Measurements from ENCODE around the gene PSPH.
"Not testable (repeated sequence)": the region's sequence is repeated elsewhere in the genome, so short reads cannot be mapped to it uniquely, and the experiment has no call there.

The PSPH gene

DNA sequence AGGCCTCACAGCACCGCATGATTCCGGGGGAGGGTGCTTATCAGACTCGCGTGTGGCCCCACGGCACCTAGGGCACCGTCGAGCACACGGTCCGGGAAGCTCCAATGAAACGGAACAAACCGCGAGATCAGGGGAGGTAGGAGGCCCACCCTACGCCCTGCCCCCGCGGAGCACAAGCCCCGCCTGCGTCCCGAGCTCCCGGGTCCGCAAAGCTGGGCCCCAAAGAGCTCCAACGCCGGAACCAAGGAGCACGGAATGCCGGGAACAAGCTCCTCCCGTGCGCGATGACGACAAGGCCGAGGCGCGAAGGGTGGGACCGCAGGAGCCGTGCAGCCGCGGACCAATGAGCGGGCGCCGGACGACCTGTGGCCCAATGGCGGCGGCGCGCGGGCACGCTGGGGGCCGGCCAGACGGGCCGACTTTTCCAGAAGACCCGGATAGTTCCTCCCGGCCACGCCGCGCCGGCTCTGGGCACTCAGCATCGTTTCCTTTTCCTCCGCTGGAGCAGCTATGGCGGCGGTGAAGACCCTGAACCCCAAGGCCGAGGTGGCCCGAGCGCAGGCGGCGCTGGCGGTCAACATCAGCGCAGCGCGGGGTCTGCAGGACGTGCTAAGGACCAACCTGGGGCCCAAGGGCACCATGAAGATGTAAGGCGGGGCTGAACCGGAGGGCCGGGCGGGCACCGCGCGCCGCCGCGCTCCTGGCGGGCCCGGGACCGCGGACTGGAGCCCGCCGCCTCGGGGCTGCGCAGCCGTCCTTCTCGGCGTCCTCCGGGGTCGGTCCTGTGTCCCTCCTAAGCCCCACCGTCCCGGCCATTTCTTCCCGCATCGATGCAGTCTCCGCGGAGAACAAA is at the start of gene PSPH, which contains the start of gene CCT6A:
Gene PSPH (minus strand): TSS at position 106 of the 853 bp plus-strand sequence. CDS start 30,232 bp downstream, outside the sequence.
Gene CCT6A (plus strand): TSS at position 427 of the 853 bp plus-strand sequence. CDS start 84 bp downstream, at position 511.
- DNase-seq (ENCODE audit: low read depth, low spot score) = peak; percentile 96

DNA sequence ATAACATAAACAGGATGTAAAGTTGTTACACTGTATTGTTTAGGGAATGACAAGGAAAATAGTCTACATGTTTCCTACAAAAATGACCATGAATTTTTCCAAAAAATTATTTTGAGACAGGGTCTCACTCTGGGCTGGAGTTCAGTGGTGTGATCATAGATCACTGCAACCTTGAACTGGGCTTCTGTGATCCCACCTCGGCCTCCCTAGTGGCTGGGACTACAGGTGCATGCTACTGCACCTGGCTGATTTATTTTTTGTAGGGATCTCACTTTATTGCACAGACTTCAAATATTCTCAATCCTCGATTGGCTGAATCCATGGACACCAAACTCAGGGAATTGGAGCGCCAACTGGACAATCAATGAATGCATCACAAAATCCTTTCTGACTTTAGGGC is 48.4 kb upstream of the PSPH start:
- no peak for DNase-seq (ENCODE audit: low read depth, low spot score)

DNA sequence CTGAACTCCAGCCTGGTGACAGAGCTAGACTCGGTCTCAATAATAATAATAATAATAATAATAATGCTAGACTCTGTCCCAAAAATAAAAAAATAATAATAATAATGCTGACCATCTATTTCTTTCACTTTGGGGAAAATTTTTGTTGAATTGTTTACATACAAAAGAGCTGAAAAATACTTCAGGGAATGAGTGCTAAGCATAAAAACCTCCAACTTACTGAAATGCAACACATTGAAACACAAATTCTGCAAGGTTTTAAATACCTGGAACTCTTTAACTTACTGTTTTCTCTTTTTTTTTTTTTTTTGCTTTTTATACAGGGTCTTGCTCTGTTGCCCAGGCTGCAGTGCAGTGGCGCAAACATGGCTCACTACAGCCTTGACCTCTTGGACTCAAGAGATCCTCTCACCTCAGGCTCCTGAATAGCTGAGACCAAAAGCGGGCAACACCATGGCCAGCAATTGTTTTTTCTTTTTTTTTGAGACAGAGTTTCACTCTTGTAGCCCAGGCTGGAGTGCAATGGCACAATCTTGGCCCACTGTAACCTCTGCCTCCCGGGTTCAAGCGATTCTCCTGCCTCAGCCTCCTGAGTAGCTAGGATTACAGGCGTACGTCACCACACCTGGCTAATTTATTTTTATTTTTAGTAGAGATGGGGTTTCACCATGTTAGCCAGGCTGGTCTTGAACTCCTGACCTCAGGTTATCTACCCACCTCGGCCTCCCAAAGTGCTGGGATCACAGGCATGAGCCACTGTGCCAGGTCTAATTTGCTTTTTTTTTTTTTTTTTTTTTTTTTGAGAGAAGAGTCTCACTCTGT is 47.2 kb upstream of the PSPH start:
- DNase-seq (ENCODE audit: low read depth, low spot score) = not testable (repeated sequence)

DNA sequence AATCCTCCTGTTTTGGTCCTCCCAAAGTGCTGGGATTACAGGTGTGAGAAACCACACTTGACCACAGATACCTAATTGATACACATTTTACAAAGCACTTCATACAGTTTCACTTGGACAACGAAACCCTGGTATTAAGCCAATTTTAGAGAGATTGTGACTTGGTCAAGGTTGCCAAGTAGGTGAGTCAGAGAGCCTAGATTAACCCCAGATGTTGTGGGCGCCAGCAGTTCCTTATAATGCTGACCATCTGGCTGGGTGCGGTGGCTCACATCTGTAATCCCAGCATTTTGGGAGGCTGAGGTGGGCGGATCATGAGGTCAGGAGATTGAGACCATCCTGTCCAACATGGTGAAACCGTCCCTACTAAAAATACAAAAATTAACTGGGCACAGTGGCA is 46.5 kb upstream of the PSPH start:
- DNase-seq (ENCODE audit: low read depth, low spot score) = no peak

DNA sequence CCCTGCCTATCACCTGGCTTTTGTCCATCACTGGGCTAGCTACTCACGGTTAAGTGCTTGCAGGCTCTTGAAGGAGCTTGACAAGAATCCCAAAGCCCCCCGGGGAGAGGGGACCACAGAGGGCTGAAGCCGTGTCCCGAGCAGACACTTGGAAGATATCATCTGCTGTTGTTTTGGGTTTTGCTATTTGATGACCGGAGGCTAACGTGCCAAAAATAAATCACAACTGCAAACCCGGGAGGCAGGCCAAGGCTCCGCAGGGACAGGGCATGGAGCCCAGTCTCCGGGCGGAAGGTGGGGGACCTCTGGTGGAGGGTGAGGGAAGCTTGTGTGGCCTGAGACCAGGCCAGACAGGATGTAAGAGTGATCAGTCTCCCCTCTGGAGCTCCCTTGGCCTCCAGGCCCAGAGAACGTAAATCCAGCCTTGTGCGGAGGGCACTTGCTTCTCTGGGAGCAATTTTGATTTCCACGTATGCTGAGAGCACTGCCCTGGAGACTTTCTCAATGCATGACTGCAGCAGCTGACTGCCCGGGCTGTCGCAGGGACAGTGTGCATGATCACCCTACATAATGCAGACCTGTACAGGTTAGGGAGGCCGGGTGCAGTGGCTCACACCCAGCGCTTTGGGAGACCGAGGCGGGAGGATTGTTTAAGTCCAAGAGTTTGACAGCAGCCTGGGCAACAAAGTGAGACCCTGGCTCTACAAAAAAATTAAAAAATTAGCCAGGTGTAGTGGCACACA is 41.7 kb upstream of the PSPH start, which contains the start of gene PHKG1:
Gene PHKG1 (minus strand): TSS at position 164 of the 743 bp plus-strand sequence. CDS start 4,011 bp downstream, outside the sequence.
- peak; percentile 59 for DNase-seq (ENCODE audit: low read depth, low spot score)

DNA sequence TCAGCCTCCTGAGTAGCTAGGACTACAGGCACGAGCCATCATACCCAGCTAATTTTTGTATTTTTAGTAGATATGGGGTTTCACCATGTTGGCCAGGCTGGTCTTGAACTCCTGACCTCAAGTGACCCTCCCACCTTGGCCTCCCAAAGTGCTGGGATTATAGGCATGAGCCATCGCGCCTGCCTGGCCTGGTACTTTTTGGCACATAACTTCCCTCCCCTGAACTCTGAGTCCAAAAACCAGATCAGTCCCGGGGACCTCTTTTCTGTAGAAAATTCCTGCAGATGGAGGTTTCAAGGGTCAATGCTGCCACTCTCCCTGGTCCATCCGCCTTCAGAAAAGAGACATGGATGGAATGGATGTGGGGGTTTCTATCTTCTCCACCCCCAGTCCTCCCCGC is 41.1 kb upstream of the PSPH start:
- DNase-seq (ENCODE audit: low read depth, low spot score) = not testable (repeated sequence)

DNA sequence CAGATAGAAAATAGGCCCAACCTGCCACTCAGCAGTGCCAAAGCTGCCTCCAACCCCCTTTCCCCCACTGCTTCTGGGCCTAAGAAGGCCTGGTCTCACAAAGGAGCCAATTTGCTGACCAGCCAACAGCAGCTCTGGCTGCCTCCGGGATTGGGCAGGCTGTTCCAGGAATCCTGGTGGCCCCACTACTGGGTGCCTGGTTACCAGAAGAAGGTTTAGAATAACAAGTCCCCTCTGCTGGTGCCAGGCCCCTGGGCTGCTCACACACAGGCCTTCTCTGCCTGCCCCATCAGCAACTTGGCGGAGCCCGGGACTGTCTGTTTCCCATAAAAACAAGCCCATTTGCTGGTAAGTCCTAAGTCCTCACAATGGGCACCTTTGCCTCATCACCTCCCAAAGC is 40.3 kb upstream of the PSPH start:
- no peak for DNase-seq (ENCODE audit: low read depth, low spot score)

DNA sequence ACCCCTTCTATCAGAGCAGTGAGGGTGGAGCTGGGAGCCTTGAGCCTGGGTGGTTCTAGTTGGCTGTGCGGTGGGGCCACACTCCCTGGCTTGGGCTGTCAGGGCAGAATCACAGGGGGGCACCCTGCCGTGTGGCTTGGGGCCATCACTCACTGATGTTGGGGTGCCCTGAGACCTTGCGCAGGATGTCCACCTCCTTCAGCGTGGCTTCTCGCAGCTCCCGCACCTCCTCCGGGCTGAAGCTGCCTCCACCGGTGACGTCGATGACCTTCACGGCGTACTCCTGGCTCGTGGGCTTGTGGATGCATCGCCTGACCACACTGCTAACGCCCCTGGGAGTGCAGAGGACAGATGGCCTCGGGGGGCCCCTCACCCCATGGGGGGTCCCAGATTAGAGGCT is 36.2 kb upstream of the PSPH start:
- DNase-seq (ENCODE audit: low read depth, low spot score) = no peak

DNA sequence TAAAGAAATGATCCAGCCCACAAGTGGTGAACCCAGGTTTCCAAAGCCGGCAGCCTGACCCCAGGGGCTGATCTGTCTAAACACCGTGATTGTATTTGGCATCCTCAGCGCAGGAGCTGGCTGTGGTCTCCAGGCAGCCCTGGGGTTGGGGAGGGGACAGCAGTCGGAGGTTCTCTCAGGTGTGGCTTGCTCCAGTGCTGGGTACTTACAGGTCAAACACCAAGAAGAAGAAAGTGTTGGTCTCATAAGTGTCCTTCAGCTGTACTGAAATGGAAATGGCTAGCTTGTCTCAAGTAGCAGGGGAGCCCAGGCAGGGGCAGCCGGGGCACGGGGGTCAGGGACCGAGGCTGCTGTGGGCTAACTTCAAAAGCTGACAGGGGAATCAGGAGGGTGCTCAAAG is 35.5 kb upstream of the PSPH start:
- DNase-seq (ENCODE audit: low read depth, low spot score) = no peak

DNA sequence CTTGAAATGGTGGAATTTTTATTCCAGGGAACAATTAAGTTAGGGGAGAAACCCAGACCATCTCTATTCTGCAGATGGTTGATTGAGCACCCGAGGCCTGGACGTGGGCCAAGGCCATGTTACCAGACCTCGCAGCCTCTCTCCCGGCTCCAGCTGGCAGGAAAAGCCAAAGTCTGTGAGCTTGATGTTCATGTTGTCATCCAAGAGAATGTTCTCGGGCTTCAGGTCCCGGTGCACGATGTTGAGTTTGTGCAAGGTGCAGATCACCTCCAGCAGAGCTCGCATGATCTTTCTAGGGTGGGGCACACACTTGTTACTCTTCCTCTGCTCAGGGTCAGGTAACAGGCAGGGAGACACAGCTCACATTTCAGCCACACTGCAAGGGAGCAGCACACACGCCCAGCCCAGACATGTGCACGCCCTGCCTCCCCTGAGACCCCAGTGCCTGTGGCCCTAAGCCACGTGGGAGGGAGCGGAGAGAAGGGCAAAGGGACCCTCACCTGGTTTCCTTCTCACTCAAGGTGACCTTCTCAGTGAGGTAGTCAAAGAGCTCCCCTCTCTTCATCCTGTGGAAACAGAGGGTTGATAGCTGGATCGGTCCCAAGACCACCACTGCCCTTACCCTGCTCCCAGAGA is 32.0 kb upstream of the PSPH start:
- no peak for DNase-seq (ENCODE audit: low read depth, low spot score)

DNA sequence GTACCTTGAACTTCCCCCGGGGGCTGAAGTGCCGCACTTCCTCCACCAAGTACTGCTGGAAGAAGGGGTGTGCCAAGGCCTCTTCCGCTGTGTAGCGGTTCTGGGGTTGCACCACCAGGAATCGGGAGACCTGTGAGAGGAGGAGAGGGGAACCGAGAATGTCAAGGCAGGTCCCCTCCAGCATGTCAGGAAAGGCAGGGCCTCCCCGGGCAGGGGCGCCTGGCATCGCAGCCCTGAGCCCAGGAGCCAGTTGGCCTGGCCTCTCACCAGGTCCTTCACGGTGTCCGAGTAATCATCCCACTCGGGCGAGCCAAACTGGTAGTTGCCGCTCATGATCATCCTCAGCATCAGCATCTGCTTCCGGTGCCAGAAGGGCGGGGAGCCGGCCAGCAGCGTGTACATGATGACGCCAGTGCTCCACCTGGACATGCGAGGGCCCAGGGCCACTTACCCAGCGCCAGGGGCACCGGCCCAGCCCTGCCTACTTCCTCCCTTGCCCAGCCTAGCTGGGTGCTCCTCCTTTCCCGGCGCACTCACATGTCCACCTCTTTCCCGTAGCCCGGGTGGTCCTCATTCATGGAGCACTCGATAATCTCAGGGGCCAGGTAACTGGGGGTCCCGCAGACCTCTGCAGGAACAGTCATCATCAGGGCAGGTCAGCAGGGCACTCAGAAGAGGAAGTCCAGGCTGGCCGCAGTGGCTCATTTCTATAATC is 30.5 kb upstream of the PSPH start:
- DNase-seq (ENCODE audit: low read depth, low spot score) = no peak

DNA sequence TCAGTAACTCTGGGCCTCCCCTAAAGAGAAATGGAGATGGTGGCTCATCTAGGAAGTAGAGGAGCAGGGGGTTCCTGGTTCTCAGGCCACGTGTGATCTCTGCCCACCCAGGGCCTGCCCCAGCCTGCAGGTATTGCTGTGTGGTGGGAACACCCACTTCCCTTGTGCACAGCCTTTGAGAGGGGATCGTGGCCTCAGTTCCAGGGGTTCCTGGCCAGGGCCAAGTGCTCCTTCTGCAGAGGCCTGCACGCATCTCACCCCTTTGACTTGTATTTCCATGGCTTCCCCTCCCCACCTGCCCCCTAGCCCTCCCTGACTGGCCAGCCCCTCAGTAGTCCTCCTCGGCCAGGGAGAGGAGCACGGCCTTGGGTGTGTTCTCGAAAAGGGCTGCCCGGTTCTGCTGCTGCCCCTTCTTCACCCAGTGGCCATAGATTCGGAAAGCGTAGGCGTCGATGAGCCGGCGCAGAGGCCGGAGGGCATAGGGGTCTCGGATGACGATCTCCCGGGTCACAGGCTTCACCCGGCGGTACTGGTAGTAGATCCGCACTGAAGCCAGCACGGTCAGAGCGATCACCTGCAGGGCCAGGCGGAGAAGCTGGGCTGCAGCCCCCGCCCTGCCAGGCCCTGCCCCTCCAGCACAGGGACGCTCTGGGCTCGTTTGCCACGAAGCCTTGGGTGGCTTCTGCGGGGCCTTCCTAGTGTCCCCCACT is 29.6 kb upstream of the PSPH start:
- DNase-seq (ENCODE audit: low read depth, low spot score) = not testable (repeated sequence)

DNA sequence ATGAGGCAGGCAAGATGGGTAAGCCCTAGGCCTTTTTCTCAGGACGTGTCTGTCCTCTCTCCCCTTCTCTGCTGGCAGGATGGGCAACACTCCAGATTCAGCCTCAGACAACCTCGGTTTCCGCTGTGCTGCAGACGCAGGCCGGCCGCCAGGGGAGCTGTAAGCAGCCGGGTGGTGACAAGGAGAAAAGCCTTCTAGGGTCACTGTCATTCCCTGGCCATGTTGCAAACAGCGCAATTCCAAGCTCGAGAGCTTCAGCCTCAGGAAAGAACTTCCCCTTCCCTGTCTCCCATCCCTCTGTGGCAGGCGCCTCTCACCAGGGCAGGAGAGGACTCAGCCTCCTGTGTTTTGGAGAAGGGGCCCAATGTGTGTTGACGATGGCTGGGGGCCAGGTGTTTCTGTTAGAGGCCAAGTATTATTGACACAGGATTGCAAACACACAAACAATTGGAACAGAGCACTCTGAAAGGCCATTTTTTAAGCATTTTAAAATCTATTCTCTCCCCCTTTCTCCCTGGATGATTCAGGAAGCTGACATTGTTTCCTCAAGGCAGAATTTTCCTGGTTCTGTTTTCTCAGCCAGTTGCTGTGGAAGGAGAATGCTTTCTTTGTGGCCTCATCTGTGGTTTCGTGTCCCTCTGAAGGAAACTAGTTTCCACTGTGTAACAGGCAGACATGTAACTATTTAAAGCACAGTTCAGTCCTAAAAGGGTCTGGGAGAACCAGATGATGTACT is 28.4 kb upstream of the PSPH start:
- peak; percentile 43 for DNase-seq (ENCODE audit: low read depth, low spot score)

DNA sequence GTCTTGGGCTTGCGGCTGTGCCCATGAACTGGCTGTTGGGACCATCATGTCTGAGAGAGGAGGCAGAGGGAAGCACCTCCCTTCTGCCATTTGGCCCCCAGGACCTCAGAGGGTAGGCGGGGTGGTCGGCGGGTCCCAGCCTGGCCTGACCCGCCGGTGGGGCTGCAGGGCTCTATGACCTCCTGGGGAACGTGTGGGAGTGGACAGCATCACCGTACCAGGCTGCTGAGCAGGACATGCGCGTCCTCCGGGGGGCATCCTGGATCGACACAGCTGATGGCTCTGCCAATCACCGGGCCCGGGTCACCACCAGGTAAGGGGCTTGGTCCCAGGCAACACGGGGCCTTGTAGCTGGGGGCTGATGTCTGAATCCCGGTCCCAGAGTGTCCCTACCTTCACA is 27.0 kb upstream of the PSPH start:
- no peak for DNase-seq (ENCODE audit: low read depth, low spot score)

DNA sequence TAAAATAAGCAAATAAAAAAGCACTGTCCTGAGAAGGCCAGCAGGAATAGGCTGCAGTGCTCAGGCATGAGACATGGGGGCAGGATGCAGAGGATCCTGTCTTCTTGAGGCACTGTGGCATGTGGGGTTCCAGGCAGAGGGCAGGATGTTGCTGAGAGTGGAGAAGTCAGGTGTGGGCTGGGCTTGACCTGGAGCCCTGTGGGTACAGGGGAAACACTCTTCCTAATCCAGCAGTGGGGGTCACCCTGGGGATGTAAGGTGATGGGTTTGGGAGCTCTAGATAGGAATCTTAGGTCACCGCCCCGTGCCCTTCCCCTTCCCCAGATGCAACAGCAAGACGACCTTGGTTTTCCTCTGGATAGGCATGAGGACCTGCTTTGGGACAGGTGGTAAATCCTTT is 26.4 kb upstream of the PSPH start:
- DNase-seq (ENCODE audit: low read depth, low spot score) = no peak

DNA sequence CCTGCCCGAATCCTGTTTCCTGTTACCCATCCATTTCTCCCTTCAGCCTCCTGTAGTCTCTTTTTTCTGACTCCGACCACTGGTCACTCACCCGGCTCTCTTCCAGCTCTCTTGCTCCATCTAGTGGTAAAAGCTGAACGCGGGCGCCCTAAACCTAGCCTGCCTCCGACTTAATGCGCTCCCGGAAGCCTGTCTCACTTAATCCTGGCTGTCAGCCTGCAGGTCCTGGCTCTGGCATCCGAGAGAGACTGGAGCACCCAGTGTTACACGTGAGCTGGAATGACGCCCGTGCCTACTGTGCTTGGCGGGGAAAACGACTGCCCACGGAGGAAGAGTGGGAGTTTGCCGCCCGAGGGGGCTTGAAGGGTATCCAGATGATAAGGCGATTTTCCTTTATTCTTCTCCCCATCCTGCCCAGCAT is 23.1 kb upstream of the PSPH start:
- DNase-seq (ENCODE audit: low read depth, low spot score) = peak; percentile 43

DNA sequence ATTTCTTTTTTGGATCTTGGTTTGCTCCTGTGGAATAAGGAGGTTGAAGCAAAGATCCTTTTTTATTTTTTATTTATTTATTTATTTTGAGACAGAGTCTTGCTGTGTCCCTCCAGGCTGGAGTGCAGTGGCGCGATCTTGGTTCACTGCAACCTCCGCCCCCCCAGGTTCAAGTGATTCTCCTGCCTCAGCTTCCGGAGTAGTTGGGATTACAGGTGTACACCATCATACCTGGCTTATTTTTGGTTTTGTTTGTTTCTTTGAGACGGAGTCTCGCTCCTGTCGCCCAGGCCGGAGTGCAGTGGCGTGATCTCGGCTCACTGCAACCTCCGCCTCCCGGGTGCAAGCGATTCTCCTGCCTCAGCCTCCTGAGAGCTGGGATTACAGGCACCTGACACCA is 15.1 kb upstream of the PSPH start:
- DNase-seq (ENCODE audit: low read depth, low spot score) = not testable (repeated sequence)

DNA sequence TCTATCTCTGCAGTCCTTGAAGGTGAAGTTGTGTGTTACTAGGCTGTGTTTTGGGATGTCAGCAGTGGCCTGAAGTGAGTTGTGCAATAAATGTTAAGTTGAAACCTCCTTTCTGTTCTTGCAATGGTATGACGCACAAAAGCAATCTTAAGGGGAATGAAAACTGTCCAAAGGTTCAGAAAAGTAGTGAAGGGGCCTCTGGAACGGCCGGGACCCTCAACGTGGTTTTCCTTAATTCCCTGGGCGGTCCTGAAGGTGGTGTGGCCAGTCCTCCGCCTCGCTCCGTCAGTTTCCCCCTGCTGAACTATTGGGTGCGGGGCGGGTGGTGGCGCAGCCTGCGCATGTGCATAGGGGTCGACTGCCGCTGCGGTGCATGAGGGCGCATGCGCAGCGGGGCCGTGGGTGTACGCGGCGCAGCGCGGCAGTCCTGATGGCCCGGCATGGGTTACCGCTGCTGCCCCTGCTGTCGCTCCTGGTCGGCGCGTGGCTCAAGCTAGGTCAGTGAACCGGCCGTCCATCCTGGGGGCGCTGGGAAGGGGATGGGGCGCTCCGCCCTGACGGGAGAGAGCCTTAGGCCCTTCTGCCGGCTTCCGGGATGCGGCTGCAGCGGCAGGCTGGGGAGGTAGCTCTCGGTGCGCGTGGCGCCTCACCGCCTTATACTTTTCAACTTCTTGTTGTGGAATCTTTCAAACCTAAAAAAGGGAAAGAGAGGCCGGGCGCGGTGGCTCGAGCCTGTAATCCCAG is 12.8 kb upstream of the PSPH start, which contains the start of gene SUMF2:
Gene SUMF2 (plus strand): TSS at position 405 of the 744 bp plus-strand sequence. CDS start 26 bp downstream, at position 431.
- peak; percentile 74 for DNase-seq (ENCODE audit: low read depth, low spot score)
